Stimulated activated naive CD8-positive, alpha-beta T cell treated with anti-CD3 and anti-CD28 coated beads, Interleukin-15, Interleukin-2, amounts not matched to agents 100 U/mL and 50 U/mL, for 24 hours (primary cell): ENCODE data around the gene CUEDC1.
"Not testable (repeated sequence)": the region's sequence is repeated elsewhere in the genome, so short reads cannot be mapped to it uniquely, and the experiment has no call there.

ENCODE experiments used
- ATAC-seq: fragments of 150-1000 bp; cut with Tn5 transposase; one replicate; pipeline ENCODE4 v1.10.0; 2021
- DNase-seq: peaks from one replicate; pipeline ENCODE4 v3.0.0; 2021

Gene CUEDC1

DNA sequence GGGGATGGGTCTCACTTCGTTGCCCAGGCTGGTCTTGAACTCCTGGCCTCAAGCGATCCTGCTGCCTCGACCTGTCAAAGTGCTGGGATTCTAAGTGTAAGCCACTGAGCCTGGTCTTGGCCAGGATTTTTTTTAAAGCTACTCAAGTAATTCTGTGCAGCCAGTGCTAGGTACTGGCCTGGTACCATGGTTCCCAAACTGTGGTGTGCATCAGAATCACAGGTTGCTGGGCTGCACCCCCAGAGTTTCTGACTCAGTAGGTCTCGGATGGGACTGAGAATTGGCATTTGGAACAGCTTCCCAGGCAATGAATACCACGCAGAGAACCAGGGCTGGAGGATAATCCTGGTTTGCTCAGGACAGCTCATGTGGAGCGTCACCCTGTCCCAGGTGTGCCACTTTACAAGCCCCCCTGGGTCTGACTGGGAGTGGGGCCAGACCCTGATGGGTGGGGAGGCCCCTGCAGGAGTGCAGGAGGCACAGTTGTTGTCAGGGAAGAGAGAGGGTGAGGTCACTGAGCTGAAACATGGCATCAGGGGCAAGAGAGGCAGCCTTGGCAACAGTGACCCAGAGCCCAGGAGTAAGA is 94.7 kb downstream of the CUEDC1 start:
- ATAC-seq, result no peak
- no peak for DNase-seq

DNA sequence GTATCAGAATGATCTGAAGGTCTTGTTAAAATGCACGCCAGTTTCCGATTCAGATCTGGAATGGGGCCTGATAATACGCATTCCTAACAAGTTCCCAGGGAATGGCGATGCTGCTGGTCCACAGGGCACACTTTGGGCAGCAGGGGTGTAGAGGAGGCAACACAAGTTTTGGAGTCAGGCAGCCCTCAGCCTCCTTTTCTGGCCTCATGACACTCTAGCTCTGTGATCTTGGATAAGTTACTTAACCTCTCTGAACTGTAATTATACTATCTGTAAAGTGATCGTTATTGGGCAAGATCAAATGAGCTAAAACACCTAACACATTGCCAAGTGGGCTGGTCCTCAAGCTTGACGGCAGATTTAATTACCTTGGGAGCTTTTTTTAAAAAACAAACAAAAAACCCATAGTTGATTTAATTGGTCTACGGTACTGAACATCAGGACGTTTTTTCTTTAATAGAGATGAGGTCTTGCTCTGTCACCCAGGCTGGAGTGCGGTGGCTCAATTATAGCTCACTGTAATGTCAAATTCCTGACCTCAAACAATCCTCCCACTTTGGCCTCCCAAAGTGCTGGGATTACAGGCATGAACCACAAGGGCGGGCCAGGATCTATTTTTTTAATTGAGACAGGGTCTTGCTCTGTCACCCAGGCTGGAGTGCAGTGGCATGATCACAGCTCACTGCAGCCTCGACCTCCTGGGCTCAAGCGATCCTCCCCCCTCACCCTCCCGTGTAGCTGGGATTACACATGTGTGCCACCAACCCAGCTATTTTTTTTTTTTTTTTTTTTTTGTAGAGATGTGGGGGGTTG is 95.4 kb downstream of the CUEDC1 start:
- DNase-seq, result no peak
- no peak for ATAC-seq

DNA sequence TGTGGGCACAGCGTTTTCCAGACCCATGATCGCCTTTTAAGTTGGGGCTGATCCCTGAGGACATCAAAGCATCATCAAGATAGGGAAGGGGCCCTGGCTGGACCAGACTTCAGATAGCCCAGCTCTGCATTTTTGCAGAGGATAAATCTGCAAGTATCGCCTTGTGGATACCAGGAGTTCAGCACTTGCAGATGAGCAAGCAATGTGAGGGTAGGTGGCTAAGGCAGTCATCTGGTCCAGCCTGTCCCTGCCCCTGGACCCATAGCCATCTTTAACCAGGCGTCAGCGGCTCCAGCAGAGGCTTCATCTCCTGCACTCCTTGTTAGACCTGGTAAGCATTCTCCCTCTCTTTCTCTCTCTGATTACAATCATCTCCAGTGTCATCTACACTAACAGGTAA is 96.4 kb downstream of the CUEDC1 start:
- DNase-seq (no peak), ATAC-seq (no peak)

- no peak for DNase-seq
- no peak for ATAC-seq
Observed at GRCh38 chr17:57856792-57857620, 98.2 kb downstream of the CUEDC1 start.

GRCh38 chr17:57855391-57856035 is 99.7 kb downstream of the CUEDC1 start:
- ATAC-seq, result no peak
- no peak for DNase-seq

DNA sequence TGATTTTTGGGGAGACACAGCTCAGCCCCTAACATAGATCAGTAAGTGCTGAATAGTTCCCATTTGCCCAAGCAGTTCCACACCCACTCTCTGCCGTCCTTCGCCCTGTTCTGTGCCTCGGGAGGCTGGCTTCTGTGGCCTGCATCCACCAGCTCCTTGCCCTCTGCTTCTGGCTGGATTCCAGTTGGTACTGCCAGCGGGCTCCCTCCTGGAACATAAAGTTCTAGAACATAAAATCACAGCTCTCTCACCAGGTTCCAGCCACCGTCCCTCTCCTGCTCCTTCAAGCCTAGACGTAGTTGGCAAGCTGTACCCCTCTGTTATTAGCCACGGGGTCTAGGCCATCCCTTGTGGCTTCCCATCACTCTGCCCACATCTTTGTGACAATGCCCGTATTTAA is 101.5 kb downstream of the CUEDC1 start:
- DNase-seq (no peak), ATAC-seq (no peak)

GRCh38 chr17:57852955-57853328 is 102.3 kb downstream of the CUEDC1 start:
- DNase-seq (no peak), ATAC-seq (no peak)

DNA sequence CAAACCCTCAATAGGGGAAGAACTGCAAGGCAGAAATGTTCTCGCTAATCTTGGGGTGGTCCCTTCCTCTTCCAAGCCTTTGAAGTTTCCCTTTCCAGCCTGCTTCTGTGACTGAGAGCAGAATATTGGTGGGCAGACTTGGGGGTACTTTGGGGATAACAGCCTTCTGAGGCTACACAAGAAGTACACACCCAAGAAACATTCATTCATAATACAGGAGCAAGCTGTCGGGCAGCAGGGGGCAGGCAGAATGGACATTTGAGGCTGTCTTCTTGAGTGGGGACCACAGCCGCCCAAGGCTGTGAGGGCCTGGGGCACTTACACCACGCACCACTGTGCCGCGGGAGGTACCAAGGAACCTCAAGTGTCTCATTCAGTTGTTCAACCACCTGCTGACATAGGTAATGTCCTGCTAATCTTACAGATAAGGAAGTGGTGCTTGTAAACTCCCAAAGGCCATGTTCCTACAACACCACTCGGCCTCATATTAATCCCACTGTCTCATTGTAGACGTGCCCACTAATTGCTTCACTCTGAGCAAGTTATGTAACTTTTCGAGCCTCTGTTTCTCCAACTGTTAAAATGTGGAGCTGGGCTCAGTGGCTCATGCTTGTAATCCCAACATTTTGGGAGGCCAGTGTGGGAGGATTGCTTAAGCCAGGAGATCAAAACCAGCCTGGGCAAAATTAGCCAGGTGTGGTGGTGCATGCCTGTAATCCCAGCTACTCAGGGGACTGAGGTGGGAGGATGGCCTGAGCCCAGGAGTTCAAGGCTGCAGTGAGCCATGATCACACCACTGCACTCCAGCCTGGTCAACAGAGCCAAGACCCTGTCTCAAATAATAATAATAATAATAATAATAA is 102.9 kb downstream of the CUEDC1 start:
- no peak for ATAC-seq

DNA sequence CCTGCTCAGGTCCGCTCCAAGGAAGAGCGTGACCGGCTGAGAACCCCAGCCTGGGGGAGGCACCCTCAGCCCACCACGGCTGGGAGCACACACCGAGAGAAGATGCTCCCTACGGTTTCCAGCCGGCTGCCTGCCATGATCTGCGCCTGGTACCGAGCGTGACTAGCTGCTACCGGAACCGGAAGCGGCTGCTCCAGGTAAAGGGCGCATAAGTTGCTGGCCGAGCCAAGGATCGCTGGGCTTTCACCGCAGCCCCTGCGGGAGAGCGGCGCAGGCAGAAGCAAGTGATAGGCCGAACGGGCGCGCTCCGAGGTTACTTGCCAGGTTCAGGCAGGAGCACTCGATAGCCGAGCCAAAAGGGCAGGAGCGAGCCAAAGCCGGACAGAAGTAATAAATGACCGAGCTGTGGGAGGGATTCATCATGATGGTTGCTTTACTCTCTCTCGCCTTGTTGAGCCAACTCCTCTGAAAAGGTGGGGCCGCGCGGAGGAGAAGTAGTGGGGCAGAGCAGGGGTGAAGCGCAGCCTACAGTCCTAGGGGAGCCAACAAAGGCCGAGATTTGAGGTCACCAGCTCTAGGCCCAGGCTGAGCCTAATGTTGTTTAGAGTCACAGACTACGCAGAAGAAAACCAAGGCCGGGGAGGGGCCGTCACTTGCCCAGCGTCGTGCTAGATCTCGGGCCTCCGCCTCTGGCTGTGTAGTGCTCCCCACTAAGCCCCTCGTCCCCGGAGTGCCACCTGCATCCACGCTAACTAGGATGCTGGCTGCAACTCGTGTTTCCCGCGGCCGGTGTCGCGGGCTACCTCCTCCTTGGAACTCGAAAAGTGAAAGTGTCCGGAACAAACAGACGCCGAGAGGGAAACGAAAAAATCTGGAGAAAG is 105.1 kb downstream of the CUEDC1 start, which contains the start of gene MRPS23:
Gene MRPS23, minus strand, starts transcription at position 171 of the 881 bp plus-strand sequence. Its CDS starts 34 bp downstream, at position 137.
- ATAC-seq (peak; percentile 96), DNase-seq (peak; percentile 96)

More for the DNA sequence above, 102.9 kb downstream of the CUEDC1 start:
- DNase-seq, result no peak

- DNase-seq (no peak), ATAC-seq (no peak)
Observed at GRCh38 chr17:57849163-57849873, 105.9 kb downstream of the CUEDC1 start.

- ATAC-seq, DNase-seq: not testable (repeated sequence)
Observed at GRCh38 chr17:57846056-57846945, 108.9 kb downstream of the CUEDC1 start.

DNA sequence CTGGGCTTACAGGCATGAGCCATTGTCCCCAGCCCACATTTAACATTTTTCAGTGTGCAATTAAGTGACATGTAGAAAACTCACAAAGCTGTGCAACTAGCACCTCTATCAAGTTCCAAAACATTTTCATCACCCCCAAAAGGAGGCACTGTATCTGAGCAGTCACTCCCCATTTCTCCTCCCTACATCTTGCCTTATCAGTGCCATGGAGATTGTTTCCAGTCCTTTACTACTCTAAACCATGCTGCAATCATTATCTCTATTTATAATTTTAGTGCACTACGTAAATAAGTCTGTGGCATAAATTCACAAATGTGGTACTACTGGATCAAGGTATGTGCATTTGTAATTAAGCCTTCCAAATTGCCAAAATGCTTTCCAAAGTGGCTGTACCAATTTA is 112.9 kb downstream of the CUEDC1 start:
- DNase-seq (no peak), ATAC-seq (no peak)

GRCh38 chr17:57839571-57839923 is 115.7 kb downstream of the CUEDC1 start:
- no peak for ATAC-seq

GRCh38 chr17:57838857-57839570 is 116.2 kb downstream of the CUEDC1 start:
- ATAC-seq, result no peak
- no peak for DNase-seq

More at GRCh38 chr17:57839571-57839923, 115.7 kb downstream of the CUEDC1 start:
- no peak for DNase-seq

- ATAC-seq, result no peak
- DNase-seq, result no peak
Observed at GRCh38 chr17:57838453-57838852, 116.8 kb downstream of the CUEDC1 start.

- ATAC-seq (no peak), DNase-seq (no peak)
Observed at GRCh38 chr17:57835333-57835900, 119.8 kb downstream of the CUEDC1 start.

- no peak for ATAC-seq
- DNase-seq, result no peak
Observed at GRCh38 chr17:57834146-57834741, 121.0 kb downstream of the CUEDC1 start.
